ENCODE data around the gene CORIN.

CORIN gene

DNA sequence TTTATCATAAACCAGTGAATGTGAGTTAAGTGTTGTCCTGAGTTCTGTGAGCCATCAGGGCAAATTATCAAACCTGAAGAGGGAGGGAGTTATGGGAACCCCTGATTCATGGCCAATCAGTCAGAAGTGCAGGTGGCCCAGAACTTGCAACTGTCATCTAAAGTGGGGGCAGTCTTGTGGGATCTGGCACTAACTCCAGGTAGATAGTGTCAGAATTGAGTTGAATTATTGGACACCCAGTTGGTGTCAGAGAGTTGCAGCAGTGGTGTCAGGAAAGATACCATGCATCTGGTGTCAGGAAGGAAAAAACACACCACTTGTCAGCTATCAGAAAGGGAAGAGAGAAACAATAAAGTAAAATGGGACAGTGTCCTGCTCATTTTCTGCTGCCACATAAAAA lies 8.4 kb downstream of the CORIN start:
- TF ChIP-seq ZNF426 (tag by site-specific recombination; IDR thresholded peaks at IDR 0.05) = no peak
- TF ChIP-seq, protein P1, sequence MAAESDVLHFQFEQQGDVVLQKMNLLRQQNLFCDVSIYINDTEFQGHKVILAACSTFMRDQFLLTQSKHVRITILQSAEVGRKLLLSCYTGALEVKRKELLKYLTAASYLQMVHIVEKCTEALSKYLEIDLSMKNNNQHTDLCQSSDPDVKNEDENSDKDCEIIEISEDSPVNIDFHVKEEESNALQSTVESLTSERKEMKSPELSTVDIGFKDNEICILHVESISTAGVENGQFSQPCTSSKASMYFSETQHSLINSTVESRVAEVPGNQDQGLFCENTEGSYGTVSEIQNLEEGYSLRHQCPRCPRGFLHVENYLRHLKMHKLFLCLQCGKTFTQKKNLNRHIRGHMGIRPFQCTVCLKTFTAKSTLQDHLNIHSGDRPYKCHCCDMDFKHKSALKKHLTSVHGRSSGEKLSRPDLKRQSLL (tag by site-specific recombination; IDR thresholded peaks at IDR 0.05) = no peak
- no peak for TF ChIP-seq ZNF654 (tag by site-specific recombination; IDR thresholded peaks at IDR 0.05; ENCODE audit: low read depth)
- TF ChIP-seq ZNF658 (tag by site-specific recombination; IDR thresholded peaks at IDR 0.05) = no peak
- no peak for TF ChIP-seq ZNF416 (tag by site-specific recombination; IDR thresholded peaks at IDR 0.05)
- TF ChIP-seq, protein P2, sequence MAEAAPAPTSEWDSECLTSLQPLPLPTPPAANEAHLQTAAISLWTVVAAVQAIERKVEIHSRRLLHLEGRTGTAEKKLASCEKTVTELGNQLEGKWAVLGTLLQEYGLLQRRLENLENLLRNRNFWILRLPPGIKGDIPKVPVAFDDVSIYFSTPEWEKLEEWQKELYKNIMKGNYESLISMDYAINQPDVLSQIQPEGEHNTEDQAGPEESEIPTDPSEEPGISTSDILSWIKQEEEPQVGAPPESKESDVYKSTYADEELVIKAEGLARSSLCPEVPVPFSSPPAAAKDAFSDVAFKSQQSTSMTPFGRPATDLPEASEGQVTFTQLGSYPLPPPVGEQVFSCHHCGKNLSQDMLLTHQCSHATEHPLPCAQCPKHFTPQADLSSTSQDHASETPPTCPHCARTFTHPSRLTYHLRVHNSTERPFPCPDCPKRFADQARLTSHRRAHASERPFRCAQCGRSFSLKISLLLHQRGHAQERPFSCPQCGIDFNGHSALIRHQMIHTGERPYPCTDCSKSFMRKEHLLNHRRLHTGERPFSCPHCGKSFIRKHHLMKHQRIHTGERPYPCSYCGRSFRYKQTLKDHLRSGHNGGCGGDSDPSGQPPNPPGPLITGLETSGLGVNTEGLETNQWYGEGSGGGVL (tag by site-specific recombination; IDR thresholded peaks at IDR 0.05) = no peak
- TF ChIP-seq ZNF548 (tag by site-specific recombination; IDR thresholded peaks at IDR 0.05) = no peak
- no peak for TF ChIP-seq KLF9 (tag by site-specific recombination; IDR thresholded peaks at IDR 0.05; ENCODE audit: low read depth)
- TF ChIP-seq ZNF629 (tag by site-specific recombination; IDR thresholded peaks at IDR 0.05) = no peak
- TF ChIP-seq WT1 (tag by site-specific recombination; IDR thresholded peaks at IDR 0.05) = no peak
- TF ChIP-seq ZNF292 (tag by site-specific recombination; IDR thresholded peaks at IDR 0.05; ENCODE audit: borderline replicate concordance, low read depth) = no peak
- TF ChIP-seq ZNF624 (tag by site-specific recombination; IDR thresholded peaks at IDR 0.05) = no peak
- no peak for TF ChIP-seq ZFP3 (tag by site-specific recombination; IDR thresholded peaks at IDR 0.05; ENCODE audit: low read depth)
- TF ChIP-seq ZNF221 (tag by site-specific recombination; IDR thresholded peaks at IDR 0.05; ENCODE audit: borderline replicate concordance) = no peak
- TF ChIP-seq OVOL3 (tag by site-specific recombination; IDR thresholded peaks at IDR 0.05) = no peak
- TF ChIP-seq, protein P3, sequence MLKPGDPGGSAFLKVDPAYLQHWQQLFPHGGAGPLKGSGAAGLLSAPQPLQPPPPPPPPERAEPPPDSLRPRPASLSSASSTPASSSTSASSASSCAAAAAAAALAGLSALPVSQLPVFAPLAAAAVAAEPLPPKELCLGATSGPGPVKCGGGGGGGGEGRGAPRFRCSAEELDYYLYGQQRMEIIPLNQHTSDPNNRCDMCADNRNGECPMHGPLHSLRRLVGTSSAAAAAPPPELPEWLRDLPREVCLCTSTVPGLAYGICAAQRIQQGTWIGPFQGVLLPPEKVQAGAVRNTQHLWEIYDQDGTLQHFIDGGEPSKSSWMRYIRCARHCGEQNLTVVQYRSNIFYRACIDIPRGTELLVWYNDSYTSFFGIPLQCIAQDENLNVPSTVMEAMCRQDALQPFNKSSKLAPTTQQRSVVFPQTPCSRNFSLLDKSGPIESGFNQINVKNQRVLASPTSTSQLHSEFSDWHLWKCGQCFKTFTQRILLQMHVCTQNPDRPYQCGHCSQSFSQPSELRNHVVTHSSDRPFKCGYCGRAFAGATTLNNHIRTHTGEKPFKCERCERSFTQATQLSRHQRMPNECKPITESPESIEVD (tag by site-specific recombination; IDR thresholded peaks at IDR 0.05) = no peak
- TF ChIP-seq ZNF747 (tag by site-specific recombination; IDR thresholded peaks at IDR 0.05) = no peak
- no peak for TF ChIP-seq ZNF174 (tag by site-specific recombination; IDR thresholded peaks at IDR 0.05)
- TF ChIP-seq, protein P4, sequence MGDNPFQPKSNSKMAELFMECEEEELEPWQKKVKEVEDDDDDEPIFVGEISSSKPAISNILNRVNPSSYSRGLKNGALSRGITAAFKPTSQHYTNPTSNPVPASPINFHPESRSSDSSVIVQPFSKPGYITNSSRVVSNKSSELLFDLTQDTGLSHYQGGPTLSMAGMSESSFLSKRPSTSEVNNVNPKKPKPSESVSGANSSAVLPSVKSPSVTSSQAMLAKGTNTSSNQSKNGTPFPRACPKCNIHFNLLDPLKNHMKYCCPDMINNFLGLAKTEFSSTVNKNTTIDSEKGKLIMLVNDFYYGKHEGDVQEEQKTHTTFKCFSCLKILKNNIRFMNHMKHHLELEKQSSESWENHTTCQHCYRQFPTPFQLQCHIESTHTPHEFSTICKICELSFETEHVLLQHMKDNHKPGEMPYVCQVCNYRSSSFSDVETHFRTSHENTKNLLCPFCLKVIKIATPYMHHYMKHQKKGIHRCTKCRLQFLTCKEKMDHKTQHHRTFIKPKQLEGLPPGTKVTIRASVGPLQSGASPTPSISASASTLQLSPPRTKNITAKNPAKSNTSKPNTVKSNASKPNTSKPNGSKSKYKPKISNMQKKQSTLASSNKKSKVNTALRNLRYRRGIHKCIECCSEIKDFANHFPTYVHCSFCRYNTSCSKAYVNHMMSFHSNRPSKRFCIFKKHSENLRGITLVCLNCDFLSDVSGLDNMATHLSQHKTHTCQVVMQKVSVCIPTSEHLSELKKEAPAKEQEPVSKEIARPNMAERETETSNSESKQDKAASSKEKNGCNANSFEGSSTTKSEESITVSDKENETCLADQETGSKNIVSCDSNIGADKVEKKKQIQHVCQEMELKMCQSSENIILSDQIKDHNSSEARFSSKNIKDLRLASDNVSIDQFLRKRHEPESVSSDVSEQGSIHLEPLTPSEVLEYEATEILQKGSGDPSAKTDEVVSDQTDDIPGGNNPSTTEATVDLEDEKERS (tag by site-specific recombination; IDR thresholded peaks at IDR 0.05) = no peak
- TF ChIP-seq, protein P5, sequence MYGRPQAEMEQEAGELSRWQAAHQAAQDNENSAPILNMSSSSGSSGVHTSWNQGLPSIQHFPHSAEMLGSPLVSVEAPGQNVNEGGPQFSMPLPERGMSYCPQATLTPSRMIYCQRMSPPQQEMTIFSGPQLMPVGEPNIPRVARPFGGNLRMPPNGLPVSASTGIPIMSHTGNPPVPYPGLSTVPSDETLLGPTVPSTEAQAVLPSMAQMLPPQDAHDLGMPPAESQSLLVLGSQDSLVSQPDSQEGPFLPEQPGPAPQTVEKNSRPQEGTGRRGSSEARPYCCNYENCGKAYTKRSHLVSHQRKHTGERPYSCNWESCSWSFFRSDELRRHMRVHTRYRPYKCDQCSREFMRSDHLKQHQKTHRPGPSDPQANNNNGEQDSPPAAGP (tag by site-specific recombination; IDR thresholded peaks at IDR 0.05) = no peak
- no peaks in the 10 kb centered on the region for H3K9me3 ChIP-seq (ENCODE audit: control insufficient read depth, insufficient read depth, low read depth, low read length)
- no peaks in the 10 kb centered on the region for H3K36me3 ChIP-seq (ENCODE audit: control insufficient read depth in 2 of 2, insufficient read depth in 1 of 2, low read length in 2 of 2)
- no peaks in the 10 kb centered on the region for H3K4me1 ChIP-seq (ENCODE audit: control insufficient read depth, insufficient read depth, low read length)
- CTCF ChIA-PET = interaction anchor here (0.6 to 0.7 kb wide), 3 partner anchors 35 to 221 kb away, joined by 3 to 4 read pairs (median 3); no protein-coding TSS in a partner anchor
- no peak overlapping the region for H3K4me3 ChIP-seq (ENCODE audit: low read depth, low read length)
- POLR2A ChIA-PET = interaction anchor here (0.6 kb wide), 1 partner anchor 34 kb away, joined by 3 read pairs; no protein-coding TSS in a partner anchor
- no peak overlapping the region for H3K27ac ChIP-seq (ENCODE audit: extremely low read depth, low read depth, low read length)
